EL (cell line): ENCODE measurements around the gene SDHD.
"Not testable (repeated sequence)": the region's sequence is repeated elsewhere in the genome, so short reads cannot be mapped to it uniquely, and the experiment has no call there.

Source experiments
- DNase-seq: peaks from one replicate; pipeline ENCODE4 v3.0.0-alpha.2; 2016

The SDHD gene

GRCh38 chr11:112086422-112087191, at the start of gene SDHD, which contains the start of gene TIMM8B:
Gene SDHD, plus strand, starts transcription at chr11:112086873. Its CDS starts 35 bp downstream, at chr11:112086908.
Gene TIMM8B, minus strand, starts transcription at chr11:112086756. Its CDS starts 33 bp downstream, at chr11:112086723.
- peak; percentile 97 for DNase-seq

- DNase-seq, result no peak
These were observed 49.1 kb upstream of the SDHD start for GRCh38 chr11:112037527-112037926.

GRCh38 chr11:112042161-112042960, 44.3 kb upstream of the SDHD start:
- peak; percentile 67 for DNase-seq

GRCh38 chr11:112042961-112043304, 43.7 kb upstream of the SDHD start:
- no peak for DNase-seq

- DNase-seq, result no peak
These were observed 41.7 kb upstream of the SDHD start for GRCh38 chr11:112044961-112045360.

- DNase-seq, result not testable (repeated sequence)
These were observed 40.0 kb upstream of the SDHD start for GRCh38 chr11:112046647-112047046.

- DNase-seq, result not testable (repeated sequence)
These were observed 38.4 kb upstream of the SDHD start for GRCh38 chr11:112048256-112048655.

- no peak for DNase-seq
These were observed 36.9 kb upstream of the SDHD start for GRCh38 chr11:112049777-112050176.

GRCh38 chr11:112050721-112051120, 36.0 kb upstream of the SDHD start:
- no peak for DNase-seq

GRCh38 chr11:112051768-112052167, 34.9 kb upstream of the SDHD start:
- no peak for DNase-seq

- no peak for DNase-seq
These were observed 29.5 kb upstream of the SDHD start for GRCh38 chr11:112057170-112057569.

GRCh38 chr11:112058103-112058502, 28.6 kb upstream of the SDHD start:
- no peak for DNase-seq

GRCh38 chr11:112062923-112063322, 23.8 kb upstream of the SDHD start:
- DNase-seq, result no peak

- peak; percentile 90 for DNase-seq
These were observed 12.5 kb upstream of the SDHD start, which contains the start of the genes NKAPD1 and PIH1D2 for GRCh38 chr11:112073941-112074811. Gene NKAPD1, plus strand, starts transcription at chr11:112074299. Its CDS starts 1,276 bp downstream, at chr11:112075575. Gene PIH1D2, minus strand, starts transcription at chr11:112074017. Its CDS starts 843 bp downstream, at chr11:112073174.

GRCh38 chr11:112082729-112083128, 3.9 kb upstream of the SDHD start:
- peak; percentile 61 for DNase-seq

- peak; percentile 40 for DNase-seq
These were observed 751 bp upstream of the SDHD start for GRCh38 chr11:112085822-112086421.

GRCh38 chr11:112087212-112087611, 539 bp downstream of the SDHD start:
- DNase-seq, result peak; percentile 9

GRCh38 chr11:112095302-112095701, 8.6 kb downstream of the SDHD start:
- not testable (repeated sequence) for DNase-seq

GRCh38 chr11:112096194-112096593, 9.5 kb downstream of the SDHD start:
- DNase-seq, result no peak

GRCh38 chr11:112097734-112098528, 11.3 kb downstream of the SDHD start:
- DNase-seq, result no peak

- DNase-seq, result peak; percentile 29
These were observed 13.8 kb downstream of the SDHD start for GRCh38 chr11:112100462-112100861.
